ENCODE data around the gene ADM. TPM values are rescaled to one million over a fixed set of nuclear protein-coding genes. Genes with fewer than 3 reads are reported as not detected.

The ADM gene
- total RNA-seq, 2 donors from 2014 or later = 47.1 to 81.7 TPM

- ATAC-seq (peak; percentile 90), DNase-seq (peak; percentile 22 to 53)
- intact Hi-C loops (cut with DNase I, micrococcal nuclease) = no loop called here
These were observed 47.1 kb downstream of the ADM start for GRCh38 chr11:10351765-10352641.

- intact Hi-C loops (cut with DNase I, micrococcal nuclease) = no loop called here
- ATAC-seq (no peak), DNase-seq (no peak)
These were observed 48.2 kb downstream of the ADM start for GRCh38 chr11:10352921-10353550.

- intact Hi-C loops (cut with DNase I, micrococcal nuclease) = no loop called here
- DNase-seq (no peak), ATAC-seq (no peak)
These were observed 49.5 kb downstream of the ADM start for GRCh38 chr11:10354389-10354788.

- ATAC-seq (no peak), DNase-seq (no peak)
- intact Hi-C loops (cut with DNase I, micrococcal nuclease) = no loop called here
These were observed 50.4 kb downstream of the ADM start for GRCh38 chr11:10355257-10355661.

- no peak for DNase-seq
- intact Hi-C loops (cut with DNase I, micrococcal nuclease) = no loop called here
- no peak for ATAC-seq
These were observed 51.3 kb downstream of the ADM start for GRCh38 chr11:10356161-10356560.

Other genes starting within 250 kb of the ADM start
- 10 to 100 TPM; 46.4 to 49.9 TPM for gene SBF2, start 10.9 kb upstream of the ADM start, total RNA-seq
- gene AMPD3, start 150.2 kb downstream of the ADM start, total RNA-seq = 10 to 100 TPM; 12.0 to 15.0 TPM
- gene RNF141, start 236.1 kb downstream of the ADM start, total RNA-seq = 10 to 100 TPM; 36.5 to 40.4 TPM

Measured in left colon (tissue), 2 donors.